Measurements from ENCODE around the gene CDH3.
A peak's percentile ranks its signal among the peaks of the same experiment; 100 is the strongest.
"Not testable (repeated sequence)": the region's sequence is repeated elsewhere in the genome, so short reads cannot be mapped to it uniquely, and the experiment has no call there.

The CDH3 gene

DNA sequence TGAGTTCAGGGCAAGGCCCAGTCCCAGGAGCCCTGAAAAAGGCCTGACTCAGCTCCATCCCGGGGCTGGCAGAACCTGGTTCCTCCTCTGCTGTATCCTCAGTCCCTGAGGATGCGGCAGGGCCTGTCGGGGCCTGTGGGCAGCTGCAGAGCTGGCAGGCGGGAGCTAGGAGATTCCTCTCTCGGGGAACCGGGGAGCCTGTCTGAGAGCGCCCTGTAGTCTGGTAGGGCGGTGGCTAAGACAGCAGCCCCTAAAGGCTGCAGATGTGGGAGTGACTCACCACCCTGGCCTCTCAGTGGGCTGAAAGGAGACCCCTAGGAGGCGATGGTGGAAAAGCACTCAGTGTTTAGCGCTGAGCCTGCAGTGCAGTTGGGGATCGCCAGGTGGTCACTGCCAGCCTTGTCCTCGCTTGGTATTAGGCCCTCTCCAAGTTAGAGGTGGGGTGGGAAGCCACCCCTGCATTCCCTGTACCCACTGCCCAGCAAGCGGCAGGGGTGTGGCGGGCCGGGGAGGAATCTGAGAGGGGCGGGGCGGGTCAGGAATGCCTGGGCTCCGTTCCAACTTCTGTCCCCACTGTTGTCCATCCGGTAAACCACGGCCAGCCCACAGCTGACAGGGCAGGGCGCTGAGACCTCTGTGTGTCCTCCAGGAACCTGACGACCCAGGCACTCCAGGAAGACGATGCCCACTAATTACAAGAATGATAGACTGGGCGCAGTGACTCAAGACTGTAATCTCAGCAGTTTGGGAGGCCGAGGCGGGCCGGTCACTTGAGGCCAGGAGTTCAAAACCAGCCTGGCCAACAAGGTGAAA, 62.4 kb downstream of the CDH3 start:
- DNase-seq, result no peak

DNA sequence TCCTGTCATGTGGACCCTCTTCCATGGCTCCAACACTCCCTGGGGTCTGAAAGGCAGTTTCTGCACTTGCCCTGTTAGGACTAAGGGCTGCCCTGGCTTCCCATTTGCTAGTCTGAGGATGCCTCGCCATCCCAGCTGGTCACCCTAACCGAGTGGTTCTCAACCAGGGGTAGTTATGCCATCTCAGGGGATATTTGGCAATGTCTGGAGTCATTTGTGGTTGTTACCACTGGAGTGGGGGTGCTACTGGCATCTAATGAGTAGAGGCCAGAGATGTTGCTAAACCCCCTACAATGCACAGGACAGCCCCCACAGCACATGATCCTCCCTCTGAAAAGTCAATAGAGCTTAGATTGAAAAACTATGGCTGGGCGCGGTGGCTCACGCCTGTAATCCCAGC, 65.1 kb downstream of the CDH3 start:
- no peak for DNase-seq

DNA sequence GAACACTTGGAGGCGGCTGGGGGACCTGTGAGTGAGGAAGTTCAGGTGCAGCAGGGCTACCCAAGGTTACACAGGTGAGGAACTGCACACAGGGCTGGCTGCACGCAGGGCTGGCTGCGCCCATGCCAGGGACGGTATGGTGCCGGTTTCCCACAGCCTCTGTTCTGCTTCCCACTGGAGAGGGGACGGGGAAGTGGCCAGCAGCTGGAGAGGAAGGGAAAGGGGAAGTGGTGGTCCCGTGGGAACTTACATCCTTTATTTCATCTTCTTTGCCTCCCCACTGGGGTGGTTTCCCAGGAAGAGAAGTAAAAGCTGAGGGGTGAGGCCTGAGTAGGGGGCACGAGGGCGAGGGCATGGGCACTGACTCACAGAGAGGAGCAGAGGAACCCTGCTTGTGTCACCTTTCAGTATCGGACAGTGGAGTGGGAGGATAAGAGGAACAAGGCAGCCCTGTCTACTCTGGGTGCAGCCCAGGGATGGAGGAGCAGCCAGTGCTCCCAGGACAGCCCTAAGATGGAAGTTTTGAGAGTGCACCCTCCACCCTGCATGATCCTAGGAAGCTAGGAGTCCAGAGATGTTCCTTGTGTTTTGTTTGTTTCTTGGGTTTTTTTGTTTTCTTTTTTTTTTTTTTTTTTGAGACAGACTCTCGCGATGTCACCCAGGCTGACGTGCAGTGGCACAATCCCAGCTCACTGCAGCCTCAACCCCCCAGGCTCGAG, 66.5 kb downstream of the CDH3 start:
- DNase-seq, result no peak

DNA sequence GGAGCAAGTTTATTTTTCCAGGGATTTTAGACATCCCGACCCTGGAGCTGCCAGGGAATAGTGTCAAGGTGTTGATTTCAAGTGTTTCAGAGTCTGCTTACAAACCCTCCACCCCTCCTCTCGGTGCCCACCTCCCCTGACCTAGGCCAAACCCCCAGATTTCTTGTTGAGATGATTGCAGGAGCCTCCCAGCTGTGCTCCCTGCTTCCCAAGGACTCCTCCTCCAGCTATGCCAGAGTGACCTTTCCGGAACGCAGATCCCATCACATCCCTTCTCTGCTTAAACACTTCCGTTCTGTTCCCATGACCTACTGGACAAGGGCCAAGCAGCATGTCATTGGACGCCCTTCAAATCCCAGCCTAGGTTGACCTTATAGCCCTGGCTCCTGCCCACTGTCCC, 68.3 kb downstream of the CDH3 start:
- no peak for DNase-seq

DNA sequence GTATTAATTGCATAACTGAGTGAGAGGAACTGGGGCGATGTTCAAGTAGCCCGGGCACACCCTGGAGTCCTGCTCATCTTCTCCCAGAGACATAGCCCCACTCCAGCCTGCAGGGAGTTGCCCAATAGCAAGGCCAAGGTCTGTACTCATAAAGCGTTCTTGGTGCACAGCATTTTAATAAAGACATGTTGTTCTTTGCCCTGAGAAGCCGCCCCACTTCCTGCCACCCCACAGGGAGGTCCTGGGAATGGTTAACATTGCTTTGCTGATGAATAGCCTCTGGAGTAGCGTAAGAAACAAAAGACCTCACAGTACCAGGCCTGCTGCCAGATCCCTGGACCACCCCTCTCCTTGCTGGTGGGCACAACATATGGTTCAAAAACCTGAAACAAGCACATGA, 70.4 kb downstream of the CDH3 start:
- DNase-seq, result no peak

DNA sequence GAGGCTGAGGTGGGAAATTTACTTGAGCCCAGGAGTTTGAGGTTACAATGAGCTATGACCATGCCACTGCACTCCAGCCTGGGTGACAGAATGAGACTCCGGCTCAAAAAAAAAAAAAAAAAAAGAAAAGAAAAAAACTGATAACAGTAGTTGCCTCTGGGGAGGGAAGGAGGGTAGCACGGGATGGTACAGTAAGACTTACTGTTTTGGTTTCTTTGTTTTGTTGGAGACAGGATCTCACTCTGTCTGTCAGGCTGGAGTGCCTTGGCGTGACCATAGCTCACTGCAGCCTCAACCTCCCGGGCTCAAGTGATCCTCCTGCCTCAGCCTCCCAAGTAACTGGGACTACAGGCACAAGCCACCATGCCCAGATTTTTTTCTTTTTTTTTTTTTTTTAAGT, 71.4 kb downstream of the CDH3 start:
- not testable (repeated sequence) for DNase-seq

DNA sequence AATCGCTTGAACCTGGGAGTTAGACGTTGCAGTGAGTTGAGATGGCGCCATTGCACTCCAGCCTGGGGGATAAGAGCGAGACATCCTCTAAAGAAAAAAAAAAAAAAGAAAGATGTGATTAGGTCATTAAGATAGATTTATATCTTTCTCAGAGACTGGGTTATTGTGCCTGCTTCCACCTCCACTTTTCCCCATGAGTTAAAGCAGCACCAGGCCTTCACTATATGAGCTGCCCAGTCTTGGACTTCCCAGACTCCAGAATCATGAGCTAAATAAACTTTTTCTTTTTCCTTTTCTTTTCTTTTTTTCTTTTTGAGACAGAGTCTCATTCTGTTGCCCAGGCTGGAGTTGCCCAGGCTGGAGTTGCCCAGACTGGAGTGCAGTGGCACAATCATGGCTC, 72.6 kb downstream of the CDH3 start:
- DNase-seq, result no peak

DNA sequence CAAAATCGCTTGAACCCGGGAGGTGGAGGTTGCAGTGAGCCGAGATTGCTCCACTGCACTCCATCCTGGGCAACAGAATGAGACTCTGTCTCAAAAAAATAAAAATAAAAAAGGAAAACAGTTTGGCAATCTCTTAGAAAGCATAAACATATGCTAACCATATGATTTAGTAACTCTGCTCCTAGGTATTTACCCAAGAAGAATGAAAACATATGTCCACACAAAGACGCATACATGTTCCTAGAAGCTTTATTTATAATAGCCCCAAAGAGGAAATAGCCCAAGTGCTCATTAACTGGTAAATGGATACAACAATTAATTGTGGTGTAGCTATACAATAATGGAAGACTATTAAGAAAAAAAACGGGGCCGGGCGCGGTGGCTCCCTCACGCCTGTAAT, 73.5 kb downstream of the CDH3 start:
- no peak for DNase-seq

DNA sequence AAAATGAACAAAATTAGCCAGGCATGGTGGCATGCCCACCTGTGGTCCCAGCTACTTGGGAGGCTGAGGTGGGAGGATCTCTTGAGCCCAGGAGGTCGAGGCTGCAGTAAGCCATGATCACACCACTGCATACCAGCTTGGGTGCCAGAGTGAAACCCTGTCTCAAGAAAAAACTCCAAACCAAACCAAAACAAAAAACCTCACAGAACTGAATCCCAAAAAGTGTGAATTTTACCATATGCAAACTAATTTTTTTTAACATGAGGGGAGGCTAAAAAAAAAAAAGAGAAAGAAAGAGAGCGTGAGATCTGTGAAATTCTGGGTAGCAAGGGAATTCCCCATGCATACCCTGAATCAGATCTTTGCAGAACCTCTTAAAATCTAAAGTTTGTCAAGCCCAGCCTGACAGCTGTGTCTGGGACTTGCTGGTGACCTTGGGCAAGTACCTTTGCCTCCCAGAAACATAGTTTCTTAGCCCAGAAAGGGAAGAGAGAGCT, 74.9 kb downstream of the CDH3 start:
- DNase-seq, result no peak

DNA sequence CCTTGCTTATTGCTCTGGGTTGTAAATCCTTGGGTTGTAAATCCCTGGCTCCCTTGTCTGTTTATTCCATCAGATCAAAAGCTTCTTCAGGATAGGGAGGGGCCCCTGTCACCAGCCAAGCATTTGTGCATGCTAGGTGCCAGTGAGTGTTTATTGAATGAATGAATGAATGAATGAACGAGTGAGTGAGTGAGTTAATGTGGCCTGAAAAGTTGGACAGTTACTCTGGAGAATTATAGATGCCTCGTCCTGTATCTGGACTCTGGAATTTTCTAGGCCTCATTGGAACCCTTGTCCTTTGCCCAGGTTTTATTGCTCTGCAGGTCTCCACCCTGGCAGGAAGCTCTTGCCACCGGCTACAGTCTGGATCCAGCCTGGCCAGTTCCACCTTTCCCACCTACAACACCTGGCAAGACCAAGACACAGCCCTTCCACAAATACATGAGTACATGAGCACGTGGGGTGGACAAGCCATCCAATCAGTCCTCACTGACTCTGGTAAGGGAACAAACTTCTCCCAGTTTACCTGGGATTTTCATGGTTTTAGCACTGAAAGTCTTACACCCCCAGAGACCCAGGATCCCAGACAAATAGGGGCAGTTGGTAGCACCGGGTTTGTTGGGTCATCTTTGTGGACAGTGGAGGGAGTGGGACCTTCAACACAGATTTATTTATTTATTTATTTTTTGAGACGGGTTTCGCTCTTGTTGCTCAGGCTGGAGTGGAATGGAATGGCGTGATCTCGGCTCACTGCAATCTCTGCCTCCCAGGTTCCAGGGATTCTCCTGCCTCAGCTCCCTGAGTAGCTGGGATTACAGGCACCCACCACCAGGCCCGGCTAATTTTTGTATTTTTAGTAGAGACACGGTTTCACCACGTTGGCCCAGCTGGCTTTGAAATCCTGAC, 77.3 kb downstream of the CDH3 start:
- no peak for DNase-seq

DNA sequence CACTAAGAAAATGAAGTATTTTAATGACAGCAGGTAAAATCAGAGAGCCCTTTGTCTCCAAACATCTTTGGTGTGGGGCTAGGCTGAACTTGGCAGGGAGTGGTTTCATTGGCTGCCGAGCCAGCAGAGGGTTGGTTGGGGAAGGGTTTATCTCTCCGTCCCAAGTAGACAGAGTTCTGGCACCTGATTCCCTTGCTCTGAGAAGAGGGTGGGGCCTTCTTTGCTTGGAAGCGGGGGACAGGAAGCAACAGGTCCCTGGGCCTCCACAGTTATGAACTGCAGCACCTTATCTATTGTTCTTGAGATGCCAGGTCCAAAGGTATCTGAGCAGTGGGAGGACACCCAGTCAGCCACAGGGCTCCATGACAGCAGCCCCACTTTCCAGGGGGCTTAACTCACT, 79.7 kb downstream of the CDH3 start:
- DNase-seq, result no peak

DNA sequence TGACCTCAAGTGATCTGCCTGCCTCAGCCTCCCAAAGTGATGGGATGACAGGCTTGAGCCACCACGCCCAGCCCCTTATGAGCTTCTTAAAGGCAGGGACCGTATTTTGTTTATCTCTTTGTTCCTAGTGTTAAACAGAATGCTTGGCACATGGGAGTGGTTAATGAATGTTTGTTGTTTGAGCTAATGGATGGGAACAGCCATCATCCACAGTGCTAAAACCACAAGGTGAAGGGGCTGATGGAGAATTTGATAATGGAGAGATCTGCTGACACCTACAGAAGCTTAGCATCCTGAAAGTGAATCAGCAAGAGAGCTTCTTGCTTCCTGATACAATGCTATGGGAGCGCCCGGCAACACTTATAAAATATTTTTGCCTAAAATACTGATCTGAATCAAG, 83.4 kb downstream of the CDH3 start:
- no peak for DNase-seq

DNA sequence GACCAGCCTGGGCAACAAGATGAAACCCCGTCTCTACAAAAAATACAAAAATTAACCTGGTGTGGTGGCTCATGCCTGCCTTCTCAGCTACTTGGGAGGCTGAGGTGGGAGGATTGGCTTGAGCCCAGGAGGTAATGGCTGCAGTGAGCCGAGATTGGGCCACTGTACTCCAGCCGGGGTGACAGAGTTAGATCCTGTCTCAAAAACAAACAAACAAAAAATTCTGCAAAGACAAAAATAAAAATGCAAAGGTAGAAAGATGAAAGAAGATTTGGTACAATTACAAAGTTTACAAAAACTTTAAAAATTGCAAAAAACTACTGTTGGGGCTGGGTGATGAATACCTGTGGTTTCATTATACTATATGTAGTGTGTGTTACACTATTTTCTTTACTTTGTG, 86.5 kb downstream of the CDH3 start:
- DNase-seq, result no peak

DNA sequence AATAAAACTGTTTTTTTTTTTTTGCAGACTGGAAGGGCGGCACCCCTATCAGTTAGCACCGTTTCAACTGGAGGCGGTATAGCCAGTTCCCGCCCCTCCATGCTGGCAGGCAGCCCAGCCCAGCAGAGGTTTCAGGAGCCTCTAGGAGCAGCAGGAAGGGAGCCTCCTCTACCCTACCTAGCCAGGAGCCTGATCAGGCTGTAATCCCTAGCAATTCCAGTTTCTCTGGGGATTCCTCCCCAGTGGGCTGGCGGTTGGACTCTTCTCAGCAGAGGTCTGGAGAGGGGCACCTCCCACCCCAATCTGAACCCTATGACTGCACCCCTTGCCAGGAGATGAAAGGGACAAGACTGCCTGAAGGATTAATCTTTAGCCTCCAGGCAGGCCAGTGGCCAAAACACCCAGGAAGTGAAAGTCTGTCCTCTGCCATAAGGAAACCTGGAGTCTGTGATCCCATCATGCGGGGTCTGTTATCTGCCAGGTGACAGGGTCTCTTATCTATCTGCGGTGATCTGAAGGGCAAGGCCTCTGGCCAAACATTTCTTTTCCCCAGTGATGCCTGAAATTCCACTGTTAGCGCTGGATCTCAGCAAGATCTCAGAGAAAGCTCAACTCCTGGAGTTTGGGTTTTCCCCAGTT, 87.1 kb downstream of the CDH3 start:
- peak; percentile 19 for DNase-seq

DNA sequence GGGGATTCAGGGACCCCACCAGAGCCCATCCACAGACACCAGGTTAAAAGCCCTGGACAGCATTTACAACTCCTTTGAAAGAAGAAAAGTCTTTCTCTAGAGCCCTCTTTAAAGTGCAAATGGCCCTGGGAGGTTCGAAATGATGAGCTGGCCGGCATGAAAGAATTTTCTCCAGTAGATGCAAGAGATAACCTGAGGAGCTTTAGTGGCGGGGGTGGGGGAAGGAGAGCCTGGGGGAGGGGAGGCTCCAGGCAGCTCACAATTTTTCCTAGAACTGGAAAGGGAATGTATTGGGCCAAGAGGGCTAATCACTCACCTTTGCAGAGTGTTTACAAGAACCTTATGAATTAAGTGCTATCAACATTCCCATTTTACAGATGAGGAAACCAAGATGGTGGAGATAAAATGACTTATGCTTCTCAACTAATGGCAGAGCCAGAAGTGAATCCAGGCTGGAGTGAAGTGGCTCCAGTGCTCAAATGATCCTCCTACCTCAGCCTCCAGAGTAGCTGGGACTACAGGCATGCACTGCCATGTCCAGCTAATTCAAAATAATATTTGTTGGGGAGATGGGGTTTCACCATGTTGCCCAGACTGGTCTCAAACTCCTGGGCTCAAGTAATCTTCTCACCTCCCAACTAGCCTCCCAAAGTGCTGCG, 87.8 kb downstream of the CDH3 start:
- no peak for DNase-seq

DNA sequence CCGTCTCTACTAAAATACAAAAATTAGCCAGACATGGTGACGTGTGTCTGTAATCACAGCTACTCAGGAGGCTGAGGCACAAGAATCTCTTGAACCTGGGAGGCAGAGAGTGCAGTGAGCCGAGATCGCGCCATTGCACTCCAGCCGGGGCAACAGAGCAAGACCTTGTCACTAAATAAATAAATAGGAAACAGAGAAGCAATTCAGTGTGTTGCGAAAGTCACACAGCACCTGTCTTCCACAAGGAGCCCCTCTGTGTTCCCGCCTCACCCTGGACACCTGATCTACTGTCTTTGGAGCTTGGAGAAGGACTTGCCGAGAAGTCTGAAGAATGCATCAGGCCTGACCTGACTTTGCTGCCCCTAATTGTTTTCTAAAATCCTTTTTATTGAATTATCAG, 88.5 kb downstream of the CDH3 start:
- no peak for DNase-seq

DNA sequence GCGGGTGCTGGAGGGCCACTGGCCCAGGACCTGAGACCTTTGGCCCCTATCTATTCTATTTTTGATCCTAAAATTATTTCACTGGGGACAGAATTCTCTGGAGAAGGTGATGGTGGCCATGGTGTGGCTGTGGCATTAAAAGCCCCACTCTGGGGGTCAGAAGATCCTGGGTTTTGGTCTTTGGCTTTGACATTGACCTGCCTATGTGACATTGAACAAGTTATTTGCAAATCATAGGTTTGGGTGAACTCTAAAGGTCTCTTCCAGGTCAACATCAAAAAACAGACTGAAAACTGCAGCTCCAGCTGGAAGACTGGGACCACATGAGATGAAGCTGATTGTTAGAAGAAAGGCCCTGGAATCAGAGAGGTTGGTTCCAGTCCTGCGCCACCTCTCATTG, 89.7 kb downstream of the CDH3 start:
- DNase-seq, result no peak

DNA sequence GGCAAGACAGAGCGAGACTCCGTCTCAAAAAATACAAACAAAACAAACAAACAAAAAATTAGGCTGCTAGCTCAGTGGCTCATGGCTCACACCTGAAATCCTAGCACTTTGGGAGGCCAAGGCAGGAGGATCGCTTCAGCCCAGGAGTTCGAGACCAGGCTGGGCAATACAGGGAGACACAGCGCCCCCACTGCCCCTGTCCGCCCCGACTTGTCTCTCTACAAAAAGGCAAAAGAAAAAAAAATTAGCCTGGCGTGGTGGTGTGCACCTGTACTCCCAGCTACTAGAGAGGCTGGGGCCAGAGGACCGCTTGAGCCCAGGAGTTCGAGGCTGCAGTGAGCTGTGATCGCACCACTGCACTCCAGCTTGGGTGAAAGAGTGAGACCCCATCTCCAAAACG, 91.5 kb downstream of the CDH3 start:
- no peak for DNase-seq

DNA sequence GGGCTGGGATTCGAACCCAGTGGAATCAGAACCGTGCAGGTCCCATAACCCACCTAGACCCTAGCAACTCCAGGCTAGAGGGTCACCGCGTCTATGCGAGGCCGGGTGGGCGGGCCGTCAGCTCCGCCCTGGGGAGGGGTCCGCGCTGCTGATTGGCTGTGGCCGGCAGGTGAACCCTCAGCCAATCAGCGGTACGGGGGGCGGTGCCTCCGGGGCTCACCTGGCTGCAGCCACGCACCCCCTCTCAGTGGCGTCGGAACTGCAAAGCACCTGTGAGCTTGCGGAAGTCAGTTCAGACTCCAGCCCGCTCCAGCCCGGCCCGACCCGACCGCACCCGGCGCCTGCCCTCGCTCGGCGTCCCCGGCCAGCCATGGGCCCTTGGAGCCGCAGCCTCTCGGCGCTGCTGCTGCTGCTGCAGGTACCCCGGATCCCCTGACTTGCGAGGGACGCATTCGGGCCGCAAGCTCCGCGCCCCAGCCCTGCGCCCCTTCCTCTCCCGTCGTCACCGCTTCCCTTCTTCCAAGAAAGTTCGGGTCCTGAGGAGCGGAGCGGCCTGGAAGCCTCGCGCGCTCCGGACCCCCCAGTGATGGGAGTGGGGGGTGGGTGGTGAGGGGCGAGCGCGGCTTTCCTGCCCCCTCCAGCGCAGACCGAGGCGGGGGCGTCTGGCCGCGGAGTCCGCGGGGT, 92.1 kb downstream of the CDH3 start, which contains the start of gene CDH1:
Gene CDH1 (plus strand): TSS at position 247 of the 684 bp plus-strand sequence. CDS start 124 bp downstream, at position 371.
- peak; percentile 66 for DNase-seq

DNA sequence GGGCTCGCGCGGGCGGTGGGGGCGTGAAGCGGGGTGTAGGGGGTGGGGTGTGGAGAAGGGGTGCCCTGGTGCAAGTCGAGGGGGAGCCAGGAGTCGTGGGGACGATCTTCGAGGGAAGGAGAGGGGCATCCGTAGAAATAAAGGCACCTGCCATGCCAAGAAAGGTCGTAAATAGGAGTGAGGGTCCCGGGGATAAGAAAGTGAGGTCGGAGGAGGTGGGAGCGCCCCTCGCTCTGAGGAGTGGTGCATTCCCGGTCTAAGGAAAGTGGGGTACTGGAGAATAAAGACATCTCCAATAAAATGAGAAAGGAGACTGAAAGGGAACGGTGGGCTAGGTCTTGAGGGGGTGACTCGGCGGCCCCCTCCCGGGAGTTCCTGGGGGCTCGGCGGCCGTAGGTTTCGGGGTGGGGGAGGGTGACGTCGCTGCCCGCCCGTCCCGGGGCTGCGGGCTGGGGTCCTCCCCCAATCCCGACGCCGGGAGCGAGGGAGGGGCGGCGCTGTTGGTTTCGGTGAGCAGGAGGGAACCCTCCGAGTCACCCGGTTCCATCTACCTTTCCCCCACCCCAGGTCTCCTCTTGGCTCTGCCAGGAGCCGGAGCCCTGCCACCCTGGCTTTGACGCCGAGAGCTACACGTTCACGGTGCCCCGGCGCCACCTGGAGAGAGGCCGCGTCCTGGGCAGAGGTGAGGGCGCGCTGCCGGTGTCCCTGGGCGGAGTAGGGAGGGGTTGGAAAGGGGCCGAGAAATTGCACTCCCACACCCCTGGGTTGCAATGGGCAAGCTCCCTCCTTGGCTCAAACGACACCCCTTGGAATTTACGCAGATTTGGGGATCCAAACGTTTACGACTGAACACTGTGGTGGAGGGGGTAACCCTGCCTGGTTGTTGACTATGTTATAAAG, 92.9 kb downstream of the CDH3 start:
- DNase-seq, result no peak

Measured in NCI-H2107 (cell line).